Measurements from ENCODE around the gene NRCAM. TPM values are rescaled to one million over a fixed set of nuclear protein-coding genes. Genes with fewer than 3 reads are reported as not detected.
"Not testable (repeated sequence)": the region's sequence is repeated elsewhere in the genome, so short reads cannot be mapped to it uniquely, and the experiment has no call there.

NRCAM gene
- 33.2 and 35.0 TPM in 2 replicates for total RNA-seq
- long read RNA-seq, full-length matches to known transcripts, result 4 of 28 reads
- long read RNA-seq, partial matches to known transcripts, result 11 of 28 reads
- long read RNA-seq, other reads (novel, unspliced or antisense), result 13 of 28 reads

DNA sequence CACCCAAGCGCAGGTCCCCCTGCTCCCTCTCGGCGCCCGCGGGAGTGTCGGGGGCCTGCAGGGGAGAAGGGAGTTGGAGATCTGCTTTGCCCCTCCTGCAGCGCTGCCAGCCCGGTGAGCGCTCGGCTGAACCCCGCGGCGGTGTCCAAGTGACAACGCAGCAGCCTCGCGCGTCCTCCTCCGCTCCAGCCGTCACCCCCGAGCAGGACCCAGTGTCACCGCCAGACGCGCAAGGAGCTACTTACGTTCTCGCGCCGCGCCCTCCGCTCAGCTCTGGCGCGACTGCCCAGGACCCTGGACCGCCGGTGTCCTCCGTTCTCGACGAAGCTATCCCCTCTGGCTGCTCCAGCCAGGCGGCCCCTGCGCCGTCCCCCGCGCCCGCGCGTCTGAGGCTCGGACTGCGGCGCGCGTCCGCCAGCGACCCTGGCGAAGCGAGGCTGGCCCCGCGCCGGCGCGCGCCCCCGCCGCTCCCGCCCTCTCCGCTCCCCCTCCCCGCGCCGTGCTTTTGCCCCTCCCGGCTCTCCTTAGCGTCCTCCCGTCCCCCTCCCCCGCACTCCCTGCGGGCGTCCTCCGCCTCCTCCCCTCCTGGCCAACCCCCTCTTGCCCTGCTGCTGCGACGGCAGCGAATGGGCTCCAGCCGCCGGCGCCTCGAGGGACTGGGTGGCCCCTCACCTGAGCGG is at the start of gene NRCAM:
NRCAM (minus strand) TSS at position 439 of the 680 bp plus-strand sequence. CDS start 216,372 bp downstream, outside the sequence.
- no peak within 1 kb of the TSS for H3K27ac Mint-ChIP-seq (ENCODE audit: unreplicated experiment)
- H3K4me3 Mint-ChIP-seq, result peak within 1 kb of the TSS; percentile 90
- H3K4me1 Mint-ChIP-seq, result peaks cover 45% of the 10 kb centered on the region
- no peaks in the 10 kb centered on the region for H3K36me3 Mint-ChIP-seq (ENCODE audit: low read depth)
- DNase-seq (ENCODE audit: low read depth, low spot score), result peak; percentile 77
- TF ChIP-seq, protein P1, sequence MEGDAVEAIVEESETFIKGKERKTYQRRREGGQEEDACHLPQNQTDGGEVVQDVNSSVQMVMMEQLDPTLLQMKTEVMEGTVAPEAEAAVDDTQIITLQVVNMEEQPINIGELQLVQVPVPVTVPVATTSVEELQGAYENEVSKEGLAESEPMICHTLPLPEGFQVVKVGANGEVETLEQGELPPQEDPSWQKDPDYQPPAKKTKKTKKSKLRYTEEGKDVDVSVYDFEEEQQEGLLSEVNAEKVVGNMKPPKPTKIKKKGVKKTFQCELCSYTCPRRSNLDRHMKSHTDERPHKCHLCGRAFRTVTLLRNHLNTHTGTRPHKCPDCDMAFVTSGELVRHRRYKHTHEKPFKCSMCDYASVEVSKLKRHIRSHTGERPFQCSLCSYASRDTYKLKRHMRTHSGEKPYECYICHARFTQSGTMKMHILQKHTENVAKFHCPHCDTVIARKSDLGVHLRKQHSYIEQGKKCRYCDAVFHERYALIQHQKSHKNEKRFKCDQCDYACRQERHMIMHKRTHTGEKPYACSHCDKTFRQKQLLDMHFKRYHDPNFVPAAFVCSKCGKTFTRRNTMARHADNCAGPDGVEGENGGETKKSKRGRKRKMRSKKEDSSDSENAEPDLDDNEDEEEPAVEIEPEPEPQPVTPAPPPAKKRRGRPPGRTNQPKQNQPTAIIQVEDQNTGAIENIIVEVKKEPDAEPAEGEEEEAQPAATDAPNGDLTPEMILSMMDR (conservative IDR thresholded peaks at IDR 0.05), result peak; percentile 14
- peaks cover 49% of the 10 kb centered on the region for H3K27me3 Mint-ChIP-seq (ENCODE audit: low read depth)
- H3K9me3 Mint-ChIP-seq, result no peaks in the 10 kb centered on the region

DNA sequence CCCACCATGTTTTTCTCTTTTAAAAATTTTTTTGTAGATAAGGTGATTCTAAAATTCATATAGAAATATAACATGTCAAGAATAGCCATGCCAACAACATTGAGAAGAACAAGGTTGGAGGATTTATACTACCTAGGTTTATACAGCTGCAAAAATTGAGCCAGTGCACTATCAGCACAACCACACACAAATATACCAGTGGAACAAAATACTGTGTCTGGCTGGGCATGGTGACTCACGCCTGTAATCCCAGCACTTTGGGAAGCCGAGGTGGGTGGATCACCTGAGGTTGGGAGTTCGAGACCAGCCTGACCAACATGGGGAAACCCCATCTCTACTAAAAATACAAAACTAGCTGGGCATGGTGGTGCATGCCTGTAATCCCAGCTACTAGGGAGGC is 48.3 kb upstream of the NRCAM start:
- not testable (repeated sequence) for H3K27ac Mint-ChIP-seq (ENCODE audit: unreplicated experiment); H3K36me3 Mint-ChIP-seq (ENCODE audit: low read depth); H3K27me3 Mint-ChIP-seq (ENCODE audit: low read depth); H3K4me3 Mint-ChIP-seq; H3K9me3 Mint-ChIP-seq; H3K4me1 Mint-ChIP-seq; DNase-seq (ENCODE audit: low read depth, low spot score)

DNA sequence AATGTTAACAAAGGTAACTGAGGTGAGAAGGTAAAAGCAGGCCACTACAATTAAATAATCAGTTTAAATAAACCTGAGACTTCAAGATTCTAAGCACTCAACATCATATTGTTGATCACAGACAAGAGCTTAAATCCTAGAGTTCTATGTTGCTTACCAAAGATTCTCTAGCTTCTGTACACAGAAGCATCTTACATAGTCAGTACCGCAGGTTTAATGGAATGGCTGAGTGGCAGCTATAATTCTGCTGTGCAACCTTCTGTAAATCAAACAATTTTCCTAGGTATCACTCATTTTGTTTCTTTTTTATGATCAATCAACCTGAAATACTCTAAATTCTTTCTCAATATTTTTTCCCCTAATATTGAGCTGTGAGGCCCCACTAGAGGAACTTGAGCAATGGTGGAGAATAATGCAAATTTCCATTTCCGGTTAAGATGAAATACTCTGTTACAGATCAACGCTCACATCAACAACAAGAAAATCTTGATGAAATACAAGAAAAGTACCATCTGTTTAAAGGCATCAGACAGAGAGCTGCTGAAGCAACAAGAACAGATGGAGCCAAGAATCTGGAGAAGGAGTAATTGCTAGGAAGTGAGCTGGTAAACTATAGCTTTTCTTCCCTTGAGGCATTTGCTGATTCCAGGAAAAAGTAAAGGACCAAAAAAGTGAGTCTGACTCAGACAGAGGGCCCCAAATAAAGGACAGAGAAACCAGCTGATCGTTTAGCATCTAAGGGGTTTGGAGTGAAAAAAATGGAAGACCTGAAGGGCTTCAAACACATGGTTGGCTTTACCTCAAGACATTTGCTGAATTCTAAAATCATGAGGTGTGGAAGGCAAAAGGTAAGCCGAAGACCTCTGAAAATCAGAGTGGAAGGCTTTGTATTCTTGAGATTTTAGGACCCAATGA is 47.1 kb upstream of the NRCAM start:
- H3K36me3 Mint-ChIP-seq (ENCODE audit: low read depth), result peaks cover 4% of the 10 kb centered on the region
- no peak for DNase-seq (ENCODE audit: low read depth, low spot score)
- no peaks in the 10 kb centered on the region for H3K4me1 Mint-ChIP-seq
- no peaks in the 10 kb centered on the region for H3K27me3 Mint-ChIP-seq (ENCODE audit: low read depth)
- TF ChIP-seq, protein P1 (conservative IDR thresholded peaks at IDR 0.05), result no peak
- H3K4me3 Mint-ChIP-seq, result no peak overlapping the region
- H3K27ac Mint-ChIP-seq (ENCODE audit: unreplicated experiment), result no peak overlapping the region
- H3K9me3 Mint-ChIP-seq, result no peaks in the 10 kb centered on the region

DNA sequence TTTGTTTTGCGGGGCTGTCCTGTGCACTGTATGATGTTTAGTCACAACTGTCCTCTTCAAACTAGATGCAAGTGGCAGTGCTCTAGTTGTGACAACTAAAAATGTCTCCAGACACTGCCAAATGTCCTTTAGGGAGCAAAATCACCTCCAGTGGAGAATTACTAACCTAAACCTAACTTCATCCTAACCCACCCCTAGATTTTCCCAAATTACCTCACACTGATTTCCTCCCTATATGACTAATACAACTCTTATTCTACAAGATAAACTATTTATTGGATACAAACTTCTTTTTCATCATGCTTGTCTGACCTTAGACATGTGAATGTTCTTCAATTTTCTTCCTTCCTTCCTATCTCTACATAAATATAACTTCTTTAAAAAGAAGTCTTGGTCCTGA is 43.3 kb upstream of the NRCAM start:
- no peak for DNase-seq (ENCODE audit: low read depth, low spot score)
- no peaks in the 10 kb centered on the region for H3K27me3 Mint-ChIP-seq (ENCODE audit: low read depth)
- no peaks in the 10 kb centered on the region for H3K4me1 Mint-ChIP-seq
- peaks cover 4% of the 10 kb centered on the region for H3K36me3 Mint-ChIP-seq (ENCODE audit: low read depth)
- TF ChIP-seq, protein P1 (conservative IDR thresholded peaks at IDR 0.05), result no peak
- no peak overlapping the region for H3K4me3 Mint-ChIP-seq
- H3K27ac Mint-ChIP-seq (ENCODE audit: unreplicated experiment), result no peak overlapping the region
- H3K9me3 Mint-ChIP-seq, result no peaks in the 10 kb centered on the region

DNA sequence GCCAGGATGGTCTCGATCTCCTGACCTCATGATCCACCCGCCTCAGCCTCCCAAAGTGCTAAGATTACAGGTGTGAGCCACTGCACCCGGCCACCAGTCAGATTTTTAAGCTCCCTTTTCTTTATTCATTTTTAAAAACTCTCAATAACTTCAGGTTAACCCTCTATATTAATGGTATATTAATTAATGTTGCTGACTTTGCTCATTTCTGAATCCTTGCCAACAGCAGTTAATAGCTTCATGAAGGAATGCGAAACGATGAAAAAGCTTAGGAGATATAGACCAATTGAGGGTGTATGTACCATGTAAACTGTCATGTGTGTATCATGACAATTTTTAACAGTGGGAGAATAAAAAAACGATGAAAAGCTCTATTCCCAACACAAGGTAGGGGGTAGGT is 42.2 kb upstream of the NRCAM start:
- no peak overlapping the region for H3K27ac Mint-ChIP-seq (ENCODE audit: unreplicated experiment)
- H3K9me3 Mint-ChIP-seq, result no peaks in the 10 kb centered on the region
- H3K36me3 Mint-ChIP-seq (ENCODE audit: low read depth), result peaks cover 6% of the 10 kb centered on the region
- H3K4me1 Mint-ChIP-seq, result no peaks in the 10 kb centered on the region
- TF ChIP-seq, protein P1 (conservative IDR thresholded peaks at IDR 0.05), result no peak
- H3K4me3 Mint-ChIP-seq, result no peak overlapping the region
- DNase-seq (ENCODE audit: low read depth, low spot score), result no peak
- no peaks in the 10 kb centered on the region for H3K27me3 Mint-ChIP-seq (ENCODE audit: low read depth)
